Dermis lymphatic vessel endothelial cell (primary cell): ENCODE measurements around the gene SPATA21. TPM values are rescaled to one million over a fixed set of nuclear protein-coding genes. Genes with fewer than 3 reads are reported as not detected.

Experiments
- total RNA-seq: library from RNA; depleted of rRNA; stranded (reverse); fragments of >200 nt; gene quantifications from 2 replicates; pipeline ENCODE4 v1.2.1, GENCODE V29; 2014

The SPATA21 gene, protein sequence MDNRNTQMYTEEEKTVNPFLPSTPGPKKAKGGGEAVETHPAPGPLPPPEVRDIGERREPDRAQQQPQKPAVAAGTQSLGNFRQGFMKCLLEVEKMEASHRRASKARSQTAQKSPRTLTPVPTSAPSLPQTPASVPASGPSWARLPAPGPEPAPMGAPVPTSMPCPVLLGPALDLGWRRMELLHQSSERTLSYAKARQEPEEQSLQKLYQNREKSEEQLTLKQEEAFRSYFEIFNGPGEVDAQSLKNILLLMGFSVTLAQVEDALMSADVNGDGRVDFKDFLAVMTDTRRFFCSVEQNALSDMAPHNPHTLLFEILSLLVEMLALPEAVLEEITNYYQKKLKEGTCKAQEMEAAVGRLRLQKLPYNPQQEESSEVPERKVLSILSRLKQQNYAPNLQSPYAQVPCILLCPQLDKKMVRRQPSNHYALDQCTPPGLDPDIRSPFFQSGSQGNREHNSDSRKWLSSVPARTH
- not detected in 2 replicates for total RNA-seq

DNA sequence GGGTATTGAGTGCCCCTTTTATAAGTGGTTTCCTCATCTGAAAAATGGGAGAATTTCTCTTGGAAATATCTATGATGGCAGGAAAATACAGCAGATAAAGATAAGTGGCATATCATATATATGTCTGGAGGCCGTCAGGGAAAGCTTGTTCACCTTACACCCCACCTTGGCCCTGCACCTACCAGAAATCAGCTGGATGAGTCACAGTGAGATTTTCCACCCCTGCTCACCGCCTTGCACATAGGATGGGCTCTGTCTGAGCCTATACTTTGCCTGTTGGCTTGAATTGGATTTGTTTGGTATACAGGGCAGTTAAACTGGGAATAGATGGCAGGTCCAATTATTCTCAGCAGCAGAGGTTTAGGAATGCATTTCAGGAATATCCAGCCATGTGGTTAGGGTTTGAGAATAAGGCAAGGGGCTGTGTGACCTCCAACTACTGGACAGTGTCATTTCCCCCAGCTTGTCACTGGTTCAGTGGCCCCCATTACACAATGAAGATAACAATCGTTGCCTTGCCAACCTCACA lies at the start of gene SPATA21:
Gene SPATA21 (minus strand): TSS at position 479 of the 529 bp plus-strand sequence. CDS start 6,053 bp downstream, outside the sequence.

GRCh38 chr1:16440470-16441281 lies 3.5 kb upstream of the SPATA21 start, which contains the start of gene NECAP2:
TSS of gene NECAP2 (plus strand) at chr1:16440724. CDS start at chr1:16440762, 38 bp downstream.

GRCh38 chr1:16366722-16367257 lies 70.4 kb downstream of the SPATA21 start, which contains the start of gene SZRD1:
TSS of gene SZRD1 (plus strand) at chr1:16367242. CDS start at chr1:16367258, 16 bp downstream.

DNA sequence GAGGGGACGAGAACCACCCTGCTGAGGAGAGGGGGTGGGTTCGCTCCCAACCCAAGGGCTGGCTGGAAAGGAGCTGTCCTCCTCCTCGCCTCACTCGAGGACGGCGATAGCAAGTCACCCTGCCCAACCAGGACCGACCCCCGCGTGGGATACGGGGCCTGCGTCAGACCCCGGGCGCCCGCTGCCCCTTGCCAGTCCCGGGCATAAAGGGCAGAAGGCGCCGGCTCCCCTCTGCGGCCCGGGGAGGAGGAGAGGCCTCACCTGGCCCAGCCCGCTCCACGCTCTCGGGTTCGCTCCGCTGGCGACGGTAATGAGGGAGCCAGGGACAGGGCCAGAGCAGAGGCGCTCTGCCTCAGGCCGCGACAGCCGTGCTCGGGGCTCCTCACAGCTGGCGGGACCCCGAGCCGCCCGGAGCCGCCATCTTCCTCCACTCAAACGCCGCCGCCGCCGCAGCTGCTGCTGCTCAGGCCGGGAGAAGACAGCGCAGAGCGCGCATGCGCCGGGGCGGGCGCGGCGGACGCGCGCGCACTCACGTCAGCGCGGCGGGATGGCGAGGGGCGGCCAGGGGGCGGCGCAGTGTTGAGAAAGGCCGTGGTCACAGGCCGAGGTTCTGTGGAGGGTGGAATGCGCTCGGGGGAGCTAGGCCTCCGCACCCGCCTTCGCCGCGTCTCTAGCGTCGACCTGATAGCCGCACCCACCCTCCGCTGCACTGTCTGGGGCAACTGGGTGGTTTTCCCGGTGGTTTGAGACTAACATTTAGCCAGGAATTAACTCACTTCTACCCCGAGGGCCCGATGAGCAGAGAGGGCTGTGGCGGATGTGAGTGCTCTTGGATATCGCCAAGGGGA lies 85.0 kb downstream of the SPATA21 start, which contains the start of gene FBXO42:
Gene FBXO42 (minus strand): TSS at position 487 of the 848 bp plus-strand sequence. CDS start 37,062 bp downstream, outside the sequence.

Other genes with a start within 250 kb of the SPATA21 start
- gene ARHGEF19, start 224.8 kb downstream of the SPATA21 start, total RNA-seq: 2.4 and 3.9 TPM in 2 replicates
- gene CPLANE2, start 200.2 kb downstream of the SPATA21 start, total RNA-seq: 7.2 and 8.5 TPM in 2 replicates
- gene FBXO42, start 84.9 kb downstream of the SPATA21 start, total RNA-seq: 6.9 and 7.2 TPM in 2 replicates
- gene SZRD1, start 70.2 kb downstream of the SPATA21 start, total RNA-seq: 24.1 and 29.2 TPM in 2 replicates
- 168 and 202 TPM in 2 replicates for gene NECAP2, start 3.3 kb upstream of the SPATA21 start, total RNA-seq
- under 0.01 and 8,230 TPM in 2 replicates for gene RNU1-1, start 76.9 kb upstream of the SPATA21 start, total RNA-seq
- gene NBPF1, start 176.1 kb upstream of the SPATA21 start, total RNA-seq: 28.2 and 33.3 TPM in 2 replicates
- under 0.01 and 8,230 TPM in 2 replicates for gene RNU1-3, start 229.5 kb upstream of the SPATA21 start, total RNA-seq